Measurements from ENCODE around the gene MAPK8IP3.

- TF ChIP-seq CTCF (IDR thresholded peaks at IDR 0.05; ENCODE audit: low read length) (no peak), EZH2phosphoT487 (IDR thresholded peaks at IDR 0.05; ENCODE audit: low read length) (no peak)
Measured at GRCh38 chr16:1815461-1815860, 109.5 kb downstream of the MAPK8IP3 start.
